HL-60 (cell line): ENCODE measurements around the gene HNRNPH2.
A peak's percentile ranks its signal among the peaks of the same experiment; 100 is the strongest.

ENCODE experiments used
- DNase-seq, 2 experiments: peaks; one replicate each; pipeline ENCODE4 v3.0.0-alpha.2; 2010 to 2020; ENCODE audit warnings: low read depth in 1 of 2, low spot score in 1 of 2
- H3K27ac ChIP-seq: fragments of 250-450 bp; sonication (Bioruptor Pico); replicated peaks from 2 replicates; pipeline ENCODE4 v1.5.1; 2020; ENCODE audit warnings: mild to moderate bottlenecking, moderate library complexity
- H3K27me3 ChIP-seq: fragments of 250-450 bp; sonication (Bioruptor Pico); 2 replicates; pipeline ENCODE4 v1.5.1; 2021; ENCODE audit warnings: mild to moderate bottlenecking, moderate library complexity; ENCODE audit not compliant: insufficient read depth, poor library complexity, severe bottlenecking
- H3K4me3 ChIP-seq: replicated peaks from 2 replicates; pipeline ENCODE4 v1.5.1; 2011; ENCODE audit warnings: mild to moderate bottlenecking, control low read depth, low read length; ENCODE audit not compliant: insufficient read depth
- GABPA ChIP-seq: IDR thresholded peaks from 2 replicates; pipeline ENCODE4 v1.6.1; 2012; ENCODE audit warnings: low read depth
- POLR2AphosphoS5 ChIP-seq: IDR thresholded peaks from 2 replicates; pipeline ENCODE4 v1.6.1; 2012; ENCODE audit warnings: low read depth
- REST ChIP-seq: IDR thresholded peaks from 2 replicates; pipeline ENCODE4 v1.6.1; 2012; ENCODE audit warnings: low read depth; ENCODE audit not compliant: insufficient replicate concordance
- SPI1 ChIP-seq: IDR thresholded peaks from 2 replicates; pipeline ENCODE4 v1.6.1; 2012; ENCODE audit warnings: low read depth, mild to moderate bottlenecking, borderline replicate concordance
- TF ChIP-seq, protein P1 (sequence below): IDR thresholded peaks from one replicate; pipeline ENCODE4 v1.5.1; 2011; ENCODE audit warnings: low read length, control low read depth, inconsistent platforms; ENCODE audit not compliant: insufficient read depth

HNRNPH2 gene

DNA sequence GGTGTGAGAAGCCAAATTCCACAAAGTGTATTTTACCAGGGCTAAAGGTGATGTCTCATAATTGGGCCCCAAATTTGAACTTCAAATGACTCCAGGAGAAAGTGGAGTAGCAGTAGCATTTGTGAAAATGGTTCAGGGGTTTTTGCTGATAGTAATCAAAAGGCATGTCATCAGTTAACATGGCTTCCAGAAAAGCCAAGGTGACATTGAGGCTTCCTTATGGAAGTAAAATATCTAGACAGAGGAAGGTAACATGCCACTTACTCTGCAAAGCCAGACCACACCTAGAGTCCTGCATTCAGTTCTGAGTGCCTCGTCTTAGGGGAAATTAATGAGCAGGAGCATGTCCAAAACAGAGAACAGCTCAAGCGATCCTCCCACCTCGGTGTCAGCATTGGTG, 19.4 kb upstream of the HNRNPH2 start:
- Histone ChIP-seq H3K27me3 (no peaks in the 10 kb centered on the region), H3K4me3 (no peak overlapping the region), H3K27ac (no peak overlapping the region)
- DNase-seq = no peak
- TF ChIP-seq, protein P1, sequence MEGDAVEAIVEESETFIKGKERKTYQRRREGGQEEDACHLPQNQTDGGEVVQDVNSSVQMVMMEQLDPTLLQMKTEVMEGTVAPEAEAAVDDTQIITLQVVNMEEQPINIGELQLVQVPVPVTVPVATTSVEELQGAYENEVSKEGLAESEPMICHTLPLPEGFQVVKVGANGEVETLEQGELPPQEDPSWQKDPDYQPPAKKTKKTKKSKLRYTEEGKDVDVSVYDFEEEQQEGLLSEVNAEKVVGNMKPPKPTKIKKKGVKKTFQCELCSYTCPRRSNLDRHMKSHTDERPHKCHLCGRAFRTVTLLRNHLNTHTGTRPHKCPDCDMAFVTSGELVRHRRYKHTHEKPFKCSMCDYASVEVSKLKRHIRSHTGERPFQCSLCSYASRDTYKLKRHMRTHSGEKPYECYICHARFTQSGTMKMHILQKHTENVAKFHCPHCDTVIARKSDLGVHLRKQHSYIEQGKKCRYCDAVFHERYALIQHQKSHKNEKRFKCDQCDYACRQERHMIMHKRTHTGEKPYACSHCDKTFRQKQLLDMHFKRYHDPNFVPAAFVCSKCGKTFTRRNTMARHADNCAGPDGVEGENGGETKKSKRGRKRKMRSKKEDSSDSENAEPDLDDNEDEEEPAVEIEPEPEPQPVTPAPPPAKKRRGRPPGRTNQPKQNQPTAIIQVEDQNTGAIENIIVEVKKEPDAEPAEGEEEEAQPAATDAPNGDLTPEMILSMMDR = no peak
- TF ChIP-seq POLR2AphosphoS5 = no peak
- no peak for TF ChIP-seq SPI1
- no peak for TF ChIP-seq REST
- TF ChIP-seq GABPA = no peak

GRCh38 chrX:101390664-101391525, 17.1 kb upstream of the HNRNPH2 start, which contains the start of gene RPL36A:
TSS of gene RPL36A (plus strand) at chrX:101391011. CDS start at chrX:101391044, 33 bp downstream.
- H3K4me3 ChIP-seq = peak within 1 kb of the TSS; percentile 53
- peak within 1 kb of the TSS; percentile 87 for H3K27ac ChIP-seq
- no peaks in the 10 kb centered on the region for H3K27me3 ChIP-seq
- DNase-seq = peak; percentile 87 to 89
- TF ChIP-seq SPI1 = peak; percentile 92
- TF ChIP-seq REST = peak; percentile 80
- peak; percentile 50 for TF ChIP-seq GABPA
- TF ChIP-seq, protein P1 = peak; percentile 45
- TF ChIP-seq POLR2AphosphoS5 = peak; percentile 95

GRCh38 chrX:101391831-101392230, 16.2 kb upstream of the HNRNPH2 start:
- peak overlapping the region; percentile 87 for H3K27ac ChIP-seq
- no peaks in the 10 kb centered on the region for H3K27me3 ChIP-seq
- H3K4me3 ChIP-seq = peak overlapping the region; percentile 53

More at GRCh38 chrX:101391831-101392230, 16.2 kb upstream of the HNRNPH2 start:
- TF ChIP-seq GABPA (no peak), REST (no peak), POLR2AphosphoS5 (no peak), SPI1 (no peak)
- TF ChIP-seq, protein P1 = no peak
- no peak for DNase-seq
